ENCODE measurements around the gene ZNF311. TPM values are rescaled to one million over a fixed set of nuclear protein-coding genes. Genes with fewer than 3 reads are reported as not detected.

The ZNF311 gene
- total and polyA plus RNA-seq, 8 donors, result 0.19 to 1.2 (median 0.47) TPM

DNA sequence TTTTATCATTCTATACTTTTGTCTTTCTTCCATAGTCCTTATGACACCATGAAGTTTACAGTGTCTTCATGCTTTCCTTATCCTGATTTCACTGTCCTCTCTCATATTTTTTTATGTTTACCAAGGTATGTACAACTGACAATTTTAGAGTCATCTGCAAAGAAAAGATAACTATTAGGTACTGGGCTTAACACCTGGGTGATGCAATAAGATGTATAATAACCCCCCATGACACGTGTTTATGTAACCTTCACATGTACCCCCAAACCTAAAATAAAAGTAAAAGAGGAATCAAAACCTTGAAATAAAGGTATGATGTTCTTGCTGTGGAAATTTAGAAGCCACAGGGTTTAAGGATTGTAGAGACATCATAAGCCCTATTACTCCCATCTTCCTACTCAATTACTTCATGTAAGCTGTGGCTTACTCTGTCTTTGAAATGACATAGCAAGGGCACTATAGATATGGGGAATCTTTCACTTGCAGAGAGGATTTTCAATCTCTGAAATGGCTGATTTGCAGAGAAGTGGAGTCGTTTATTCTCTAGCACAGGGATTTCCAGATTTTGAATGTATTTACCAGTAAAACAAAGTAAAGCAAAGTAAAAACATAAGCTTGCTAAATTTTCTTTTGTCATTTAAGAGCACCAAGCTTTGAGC, 20.9 kb upstream of the ZNF311 start:
- Histone ChIP-seq H3K36me3 (no peaks in the 10 kb centered on the region), H3K4me3 (no peak overlapping the region), H3K27me3 (peaks cover 0 to 39% (median 4%) of the 10 kb centered on the region in 4 donors), H3K9me3 (no peaks in the 10 kb centered on the region), H3K27ac (no peak overlapping the region), H3K4me1 (no peaks in the 10 kb centered on the region)
- 19 to 31% methylated on average over 2 of the region's 2 CpGs for WGBS, 2 donors
- ATAC-seq (no peak), DNase-seq (no peak), FAIRE-seq (no peak)
- TF ChIP-seq, protein P1, sequence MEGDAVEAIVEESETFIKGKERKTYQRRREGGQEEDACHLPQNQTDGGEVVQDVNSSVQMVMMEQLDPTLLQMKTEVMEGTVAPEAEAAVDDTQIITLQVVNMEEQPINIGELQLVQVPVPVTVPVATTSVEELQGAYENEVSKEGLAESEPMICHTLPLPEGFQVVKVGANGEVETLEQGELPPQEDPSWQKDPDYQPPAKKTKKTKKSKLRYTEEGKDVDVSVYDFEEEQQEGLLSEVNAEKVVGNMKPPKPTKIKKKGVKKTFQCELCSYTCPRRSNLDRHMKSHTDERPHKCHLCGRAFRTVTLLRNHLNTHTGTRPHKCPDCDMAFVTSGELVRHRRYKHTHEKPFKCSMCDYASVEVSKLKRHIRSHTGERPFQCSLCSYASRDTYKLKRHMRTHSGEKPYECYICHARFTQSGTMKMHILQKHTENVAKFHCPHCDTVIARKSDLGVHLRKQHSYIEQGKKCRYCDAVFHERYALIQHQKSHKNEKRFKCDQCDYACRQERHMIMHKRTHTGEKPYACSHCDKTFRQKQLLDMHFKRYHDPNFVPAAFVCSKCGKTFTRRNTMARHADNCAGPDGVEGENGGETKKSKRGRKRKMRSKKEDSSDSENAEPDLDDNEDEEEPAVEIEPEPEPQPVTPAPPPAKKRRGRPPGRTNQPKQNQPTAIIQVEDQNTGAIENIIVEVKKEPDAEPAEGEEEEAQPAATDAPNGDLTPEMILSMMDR (IDR thresholded peaks at IDR 0.05), result no peak
- intact Hi-C loops (cut with DNase I), result no loop called here

- TF ChIP-seq, protein P1 (IDR thresholded peaks at IDR 0.05), result no peak
- H3K27me3 ChIP-seq, result peaks cover 0 to 39% (median 3%) of the 10 kb centered on the region in 4 donors
- ATAC-seq (no peak), DNase-seq (no peak), FAIRE-seq (no peak)
- intact Hi-C loops (cut with DNase I), result no loop called here
- H3K4me3 ChIP-seq, result no peak overlapping the region
- H3K27ac ChIP-seq, result no peak overlapping the region
- WGBS, 2 donors, result 56 to 60% methylated on average over 2 of the region's 2 CpGs
- H3K36me3 ChIP-seq, result no peaks in the 10 kb centered on the region
- H3K4me1 ChIP-seq, result no peaks in the 10 kb centered on the region
- H3K9me3 ChIP-seq, result no peaks in the 10 kb centered on the region
Measured at GRCh38 chr6:29021434-29021833, 16.3 kb upstream of the ZNF311 start.

GRCh38 chr6:29019629-29020028, 14.5 kb upstream of the ZNF311 start:
- ATAC-seq (no peak), DNase-seq (no peak), FAIRE-seq (no peak)
- 52 to 61% methylated on average over 2 of the region's 2 CpGs for WGBS, 2 donors
- TF ChIP-seq, protein P1 (IDR thresholded peaks at IDR 0.05), result no peak
- Histone ChIP-seq H3K27me3 (peaks cover 0 to 30% (median 0%) of the 10 kb centered on the region in 4 donors), H3K27ac (no peak overlapping the region), H3K36me3 (no peaks in the 10 kb centered on the region), H3K9me3 (no peaks in the 10 kb centered on the region), H3K4me3 (no peak overlapping the region), H3K4me1 (no peaks in the 10 kb centered on the region)
- intact Hi-C loops (cut with DNase I), result loop anchor here in 2 of 3 donors (10.0 kb wide), 3 partner anchors 185 to 355 kb away; no protein-coding TSS in a partner anchor

GRCh38 chr6:29017428-29017802, 12.3 kb upstream of the ZNF311 start:
- intact Hi-C loops (cut with DNase I), result loop anchor here in 2 of 3 donors (10.0 kb wide), 3 partner anchors 183 to 353 kb away; no protein-coding TSS in a partner anchor
- Histone ChIP-seq H3K4me3 (no peak overlapping the region), H3K27me3 (peaks cover 0 to 18% (median 0%) of the 10 kb centered on the region in 4 donors), H3K36me3 (no peaks in the 10 kb centered on the region), H3K27ac (no peak overlapping the region), H3K9me3 (no peaks in the 10 kb centered on the region), H3K4me1 (no peaks in the 10 kb centered on the region)
- no peak for DNase-seq
- 26 to 29% methylated on average over 3 of the region's 3 CpGs for WGBS, 2 donors
- no peak for ATAC-seq
- FAIRE-seq, result peak; percentile 9
- TF ChIP-seq, protein P1 (IDR thresholded peaks at IDR 0.05), result no peak
